ENCODE data around the gene CD28.
"Not testable (repeated sequence)": the region's sequence is repeated elsewhere in the genome, so short reads cannot be mapped to it uniquely, and the experiment has no call there.

Gene CD28

DNA sequence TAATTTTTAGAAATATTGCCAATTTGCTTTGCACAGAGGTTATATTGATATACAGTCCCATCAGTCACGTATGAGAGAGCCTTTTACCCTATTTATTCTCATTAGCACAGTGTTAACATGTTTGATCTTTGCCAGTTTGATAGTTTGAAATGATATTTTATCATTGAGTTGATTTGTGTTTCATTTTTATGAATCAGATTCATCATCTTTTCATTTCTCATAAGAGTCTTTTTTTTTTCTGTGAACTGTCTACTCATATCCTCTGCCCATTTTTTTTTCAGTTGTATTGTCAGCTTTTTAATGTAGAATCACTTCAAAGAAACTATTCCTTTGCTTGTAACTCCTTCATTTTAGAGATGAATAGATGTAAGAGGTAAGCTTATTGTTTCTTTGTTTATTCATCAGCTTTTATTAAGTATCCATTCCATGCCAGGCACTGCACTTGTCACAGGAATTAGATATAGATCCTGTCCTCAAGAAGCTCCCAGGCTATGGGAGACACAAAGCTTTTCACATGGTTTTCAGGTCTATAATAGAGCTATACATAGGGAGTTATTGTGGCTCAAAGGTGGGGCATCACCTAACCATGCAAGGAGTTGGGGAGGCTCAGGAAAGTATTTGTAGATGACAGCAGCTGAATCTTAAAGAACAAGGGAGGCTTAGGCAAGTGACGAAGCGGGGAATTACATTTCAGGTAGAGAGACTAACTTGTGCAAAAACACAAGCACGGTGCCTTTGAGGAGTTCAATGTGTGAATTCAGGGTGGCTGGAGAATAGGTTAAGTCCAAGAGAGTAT is 42.1 kb downstream of the CD28 start:
- no peak for DNase-seq (ENCODE audit: low read depth)

DNA sequence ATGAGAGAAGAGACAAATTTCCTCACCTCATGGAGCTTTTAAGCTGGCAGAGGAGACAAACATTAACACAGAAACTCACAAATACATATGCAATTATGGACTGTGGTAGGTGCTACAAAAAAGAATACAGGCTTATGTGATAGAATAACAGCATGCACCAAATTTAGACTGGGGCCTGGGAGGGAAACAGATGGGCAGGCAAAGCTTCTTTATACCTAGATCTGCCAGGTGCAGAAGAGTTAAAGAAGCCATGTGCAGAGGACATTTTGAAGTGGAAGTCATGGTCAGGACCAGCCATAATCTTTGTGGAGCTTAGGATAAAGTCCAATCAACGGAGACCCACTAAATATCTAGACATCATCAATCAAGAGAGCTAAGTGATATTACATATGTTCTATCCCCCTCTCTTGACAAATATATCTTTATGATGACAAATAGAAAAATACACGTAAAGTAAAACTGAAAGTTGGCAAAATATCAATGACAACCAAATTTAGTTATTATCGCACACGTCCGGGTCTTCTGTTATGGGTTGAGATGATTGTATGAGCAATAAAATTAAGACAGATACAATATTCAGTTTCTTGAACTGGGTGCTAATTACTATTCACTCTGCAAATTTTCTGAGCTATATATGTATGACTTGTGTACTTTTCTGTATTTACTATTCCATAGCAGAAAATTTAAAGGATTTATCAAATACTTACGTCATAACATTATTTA is 44.1 kb downstream of the CD28 start:
- no peak for DNase-seq (ENCODE audit: low read depth)

DNA sequence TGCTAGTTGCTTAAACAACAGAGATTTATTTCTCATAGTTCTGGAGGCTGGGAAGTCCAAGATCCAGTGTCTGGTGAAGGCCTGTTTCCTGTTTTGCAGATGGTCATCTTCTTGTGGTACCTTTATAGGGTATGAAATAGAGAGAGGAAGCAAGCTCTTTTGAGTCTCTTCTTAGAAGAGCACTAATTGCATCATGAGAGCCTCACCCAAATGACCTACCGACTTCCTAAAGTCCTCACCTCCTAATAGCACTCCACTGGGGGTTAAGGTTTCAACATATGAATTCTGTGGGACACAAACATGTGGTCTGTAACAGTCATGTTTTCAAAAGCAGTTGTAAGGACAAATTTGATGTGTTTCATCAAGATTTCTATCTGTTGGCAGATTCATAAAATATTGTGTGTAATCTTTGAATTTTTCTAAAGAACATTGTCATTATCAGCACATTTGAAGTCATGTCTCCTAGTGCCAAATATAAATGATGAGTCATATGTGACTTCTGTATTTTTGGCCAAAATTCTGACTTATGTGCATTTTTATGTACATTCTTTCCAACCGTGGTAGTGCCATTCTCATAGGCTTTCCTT is 45.3 kb downstream of the CD28 start:
- DNase-seq (ENCODE audit: low read depth): no peak

DNA sequence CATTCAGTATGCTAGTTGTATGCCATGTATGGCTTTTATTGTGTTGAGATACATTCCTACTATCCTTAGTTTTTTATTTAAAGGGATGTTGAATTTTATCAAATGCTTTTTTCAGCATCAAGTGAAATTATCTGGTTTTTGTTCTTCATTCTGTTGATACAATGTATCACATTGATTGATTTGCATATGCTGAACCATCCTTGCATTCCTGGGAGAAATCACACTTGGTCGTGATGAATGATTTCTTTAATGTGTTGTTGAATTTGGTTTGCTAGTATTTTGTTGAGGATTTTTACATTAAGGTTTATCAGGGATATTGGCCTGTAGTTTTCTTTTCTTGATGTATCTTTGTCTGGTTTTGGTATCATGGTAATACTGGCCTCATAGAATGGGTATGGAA is 49.7 kb downstream of the CD28 start:
- no peak for DNase-seq (ENCODE audit: low read depth)

DNA sequence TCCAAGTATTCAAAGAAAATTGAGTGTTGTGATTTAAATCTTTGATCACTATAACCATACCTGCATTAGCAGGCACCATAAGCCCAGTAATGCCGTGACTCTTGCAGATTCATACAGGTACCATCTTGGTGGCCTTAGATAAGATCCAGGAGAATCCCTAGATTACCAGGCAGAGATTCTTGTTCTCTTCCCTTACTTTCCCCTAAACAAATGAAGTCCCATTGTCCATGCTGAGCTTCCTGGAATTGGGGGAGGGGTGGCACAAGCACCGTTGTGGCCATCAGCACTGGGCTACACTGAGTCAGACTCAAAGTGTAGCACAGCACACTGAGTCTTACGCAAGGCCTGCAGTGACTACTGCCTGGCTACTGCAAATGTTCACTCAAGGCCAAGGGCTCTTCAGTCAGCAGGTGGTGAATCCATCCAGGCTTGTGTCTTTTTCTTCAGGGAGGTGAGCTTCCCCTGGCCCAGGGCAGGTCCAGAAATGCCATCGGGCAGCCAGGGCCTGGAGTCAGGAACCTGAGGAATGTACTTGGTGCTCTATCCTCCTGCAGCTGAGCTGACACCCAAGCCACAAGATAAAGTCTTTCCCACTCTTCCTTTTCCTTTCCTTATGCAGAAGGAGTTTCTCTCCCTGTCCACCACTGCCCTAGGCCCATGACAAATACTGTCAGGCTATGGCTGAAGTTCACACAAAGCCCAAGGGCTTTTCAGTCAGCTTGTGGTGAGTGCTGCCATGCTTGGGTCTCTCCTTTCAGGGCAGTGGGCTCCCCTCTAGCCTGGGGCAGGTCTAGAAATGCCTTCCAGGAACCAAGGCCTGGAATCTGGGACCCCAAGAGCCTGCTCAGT is 52.6 kb downstream of the CD28 start:
- DNase-seq (ENCODE audit: low read depth): no peak

DNA sequence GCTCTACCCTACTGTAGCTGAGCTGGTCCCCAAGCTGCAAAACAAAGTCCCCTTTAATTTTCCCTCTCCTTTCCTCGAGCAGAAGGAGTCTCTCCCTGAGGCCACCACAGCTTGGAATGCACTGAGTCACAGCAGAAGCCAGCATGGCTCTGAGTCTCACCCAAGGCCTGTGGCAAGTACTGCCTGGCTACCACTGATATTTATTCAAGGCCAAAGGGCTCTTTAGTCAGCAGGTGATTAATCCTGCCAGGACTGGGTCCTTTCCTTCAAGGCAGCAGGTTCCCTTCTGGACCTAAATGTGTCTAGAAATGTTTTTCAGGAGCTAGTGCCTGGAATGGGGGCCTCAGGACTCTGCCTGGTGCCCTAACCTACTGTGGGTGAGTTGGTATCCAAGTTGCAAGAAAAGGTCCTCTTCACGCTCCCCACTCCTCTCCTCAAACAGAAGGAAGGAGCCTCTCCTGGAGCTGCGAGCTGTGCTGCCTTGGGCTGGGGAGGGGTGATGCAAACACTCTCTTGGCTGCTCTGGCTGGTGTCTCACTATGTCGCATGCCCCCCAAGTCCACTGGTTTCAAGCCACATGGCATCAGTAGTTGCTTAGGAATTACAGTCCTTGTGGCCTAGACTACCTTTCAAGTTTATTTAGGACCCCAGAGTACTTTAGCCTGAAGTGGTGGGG is 53.4 kb downstream of the CD28 start:
- no peak for DNase-seq (ENCODE audit: low read depth)

DNA sequence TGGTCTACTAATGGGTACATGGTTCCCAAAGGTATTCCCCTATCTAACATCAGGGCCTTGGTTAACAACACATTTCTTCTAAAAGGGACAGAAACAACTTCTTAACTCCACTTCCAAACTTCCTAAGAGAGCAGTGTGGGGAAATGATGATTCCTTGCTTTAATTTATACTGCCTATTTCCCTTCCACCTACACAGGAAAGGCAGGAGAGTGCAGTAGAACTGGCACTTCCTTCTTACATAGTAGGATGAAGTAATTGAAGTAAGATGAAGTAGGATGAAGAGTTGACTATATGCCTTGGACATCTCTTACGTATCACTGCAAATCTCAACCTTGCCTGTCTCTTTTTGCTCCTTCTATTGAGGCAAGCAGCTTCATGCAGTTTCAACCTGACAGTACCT is 54.7 kb downstream of the CD28 start:
- no peak for DNase-seq (ENCODE audit: low read depth)

DNA sequence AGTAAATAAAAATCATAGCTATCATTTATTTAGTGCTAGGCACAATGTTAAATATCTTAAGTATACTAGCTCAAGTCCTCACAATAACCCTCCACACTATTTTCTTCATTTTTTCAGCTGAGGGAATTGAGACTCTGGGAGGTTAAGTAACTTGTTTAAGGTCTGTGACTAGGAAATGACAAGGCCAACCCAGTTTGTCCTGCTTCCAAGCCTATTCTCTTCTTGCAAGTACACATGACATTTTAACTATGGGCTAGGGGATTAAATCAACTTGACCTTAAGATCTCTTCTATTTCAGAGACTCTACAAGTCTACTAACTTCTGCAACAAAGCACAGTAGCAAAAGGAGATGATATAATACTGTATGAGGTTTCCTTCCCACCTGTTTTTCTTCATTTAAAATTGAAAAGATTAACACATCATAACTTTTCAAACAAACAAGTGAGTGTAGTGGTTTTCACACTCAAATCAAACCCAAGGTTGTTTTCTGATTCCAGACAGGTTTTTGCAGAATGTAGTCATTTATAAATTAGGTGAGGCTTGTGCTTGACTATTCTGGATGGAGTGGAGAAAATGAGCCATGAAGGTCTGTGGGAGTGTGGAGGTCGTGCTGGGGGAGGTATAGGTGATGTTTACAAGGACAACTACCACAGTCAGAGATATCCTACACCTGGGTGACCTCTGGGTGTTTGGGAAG is 57.0 kb downstream of the CD28 start:
- no peak for DNase-seq (ENCODE audit: low read depth)

DNA sequence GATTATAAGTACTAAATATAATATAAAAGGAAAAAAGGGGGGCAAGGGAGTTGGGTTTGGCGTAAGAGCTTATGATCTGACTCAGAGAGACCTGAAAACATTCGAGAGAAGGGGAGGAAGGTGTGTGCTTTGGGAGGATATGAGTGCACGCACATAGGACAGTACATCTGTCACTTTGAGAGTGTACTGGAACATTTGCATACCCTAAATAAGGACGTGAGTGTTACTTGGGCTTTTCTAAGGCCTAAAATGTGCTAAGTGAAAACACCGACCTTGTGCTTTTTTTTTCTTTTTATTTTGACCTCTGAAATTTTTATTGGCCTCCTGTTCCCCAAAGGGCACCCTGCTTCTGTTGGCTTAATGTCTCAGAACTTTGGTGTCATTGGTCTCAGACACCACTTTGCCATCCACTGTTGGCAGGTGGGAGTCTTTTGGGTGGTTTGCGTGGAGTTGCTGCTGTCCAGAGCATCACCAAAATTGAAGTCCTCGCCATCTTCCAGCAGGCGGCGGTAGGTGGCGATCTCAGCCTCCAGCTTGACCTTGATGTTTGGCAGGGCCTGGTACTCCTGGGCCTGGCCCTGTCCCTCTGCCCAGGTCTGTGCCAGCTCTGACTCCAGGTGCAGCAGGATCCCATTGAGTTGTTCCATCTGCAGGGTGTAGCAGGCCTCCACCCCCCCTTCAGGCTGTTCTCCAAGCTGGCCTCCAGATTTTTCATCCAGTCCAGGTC is 57.7 kb downstream of the CD28 start:
- DNase-seq (ENCODE audit: low read depth): no peak

DNA sequence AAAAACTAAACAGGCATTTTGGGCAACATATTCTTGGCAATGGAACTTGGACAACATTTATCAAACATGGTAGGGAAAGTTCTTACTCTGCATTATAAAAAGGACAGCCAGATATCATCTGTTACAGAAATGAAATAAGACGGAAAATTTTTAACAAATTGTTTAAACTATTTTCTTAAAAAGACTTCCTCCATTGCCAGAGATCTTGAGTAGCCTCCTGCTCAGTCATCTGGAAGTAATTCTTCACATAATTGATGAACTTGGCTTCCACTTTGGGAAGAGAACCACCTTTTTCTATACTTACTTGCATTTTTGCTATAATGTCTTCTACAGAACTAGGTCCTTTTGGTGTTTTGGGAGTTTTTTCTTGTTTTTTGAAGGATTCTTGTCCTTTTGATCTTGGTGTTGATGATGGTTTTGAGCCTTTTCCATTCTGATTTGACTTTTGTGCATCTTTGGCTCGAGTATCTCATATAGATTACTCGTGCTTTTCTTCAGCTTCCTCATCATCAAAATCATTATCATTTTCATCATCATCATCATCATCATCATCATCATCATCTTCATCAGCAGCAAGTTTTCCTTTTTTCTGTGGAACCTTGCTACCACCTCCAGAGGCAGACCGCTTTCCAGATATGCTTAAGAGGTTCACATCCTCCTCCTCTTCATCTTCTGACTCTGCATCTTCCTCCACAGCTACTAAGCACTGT is 66.2 kb downstream of the CD28 start:
- no peak for DNase-seq (ENCODE audit: low read depth)

DNA sequence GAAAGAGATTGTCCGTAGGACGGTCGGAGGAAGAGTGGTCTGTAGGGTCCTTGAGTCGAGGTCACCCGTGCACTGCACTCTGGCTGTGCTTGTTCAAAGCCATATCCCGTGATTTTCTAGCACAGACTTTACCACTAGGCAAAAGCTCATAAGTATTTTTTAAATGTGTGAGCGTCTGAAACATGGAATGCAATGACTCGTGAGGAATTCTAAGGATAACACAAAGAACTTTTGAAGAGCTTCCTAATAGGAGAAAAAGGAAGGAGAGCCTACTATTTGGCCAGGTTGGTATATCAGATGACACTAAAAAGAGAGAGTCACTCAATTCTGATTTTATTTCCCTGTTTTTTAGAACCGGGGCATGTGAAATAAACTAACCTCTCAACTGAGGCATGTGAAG is 68.3 kb downstream of the CD28 start:
- no peak for DNase-seq (ENCODE audit: low read depth)

DNA sequence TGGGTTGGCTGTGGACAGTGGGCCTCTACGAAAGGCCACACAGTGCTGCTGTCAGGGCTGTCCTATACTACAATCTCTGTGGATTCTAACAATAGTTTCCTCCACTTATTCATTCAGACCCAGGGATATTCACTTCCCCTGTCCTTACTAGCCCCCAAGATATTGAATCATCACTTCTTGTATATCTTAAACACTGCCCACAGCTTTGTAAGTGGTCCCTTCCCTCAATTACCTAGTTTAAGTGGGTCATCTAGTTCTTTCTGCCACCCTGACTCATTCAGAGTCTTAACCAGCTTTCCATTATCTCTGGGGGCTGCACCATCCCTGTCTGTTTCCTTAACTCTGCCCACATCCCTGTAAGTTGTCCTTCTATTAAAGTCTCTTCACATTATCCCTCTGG is 69.2 kb downstream of the CD28 start:
- DNase-seq (ENCODE audit: low read depth): no peak

DNA sequence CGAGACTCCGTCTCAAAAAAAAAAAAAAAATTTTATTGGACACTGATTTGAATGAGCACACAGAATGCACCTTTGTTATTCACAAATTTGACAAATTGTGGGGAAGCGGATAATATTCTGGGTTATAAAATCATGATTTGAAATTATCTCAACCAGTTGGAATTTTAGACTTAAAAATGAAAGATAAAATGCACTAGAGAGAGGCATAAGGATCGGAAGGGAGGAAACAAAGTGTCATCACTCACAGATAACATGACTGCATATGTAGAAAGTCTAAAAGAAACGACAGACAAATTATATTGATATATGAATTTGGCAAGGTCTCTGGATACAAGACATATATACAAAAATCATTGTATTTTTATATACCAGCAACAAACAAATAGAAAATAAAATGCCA is 70.6 kb downstream of the CD28 start:
- DNase-seq (ENCODE audit: low read depth): no peak

DNA sequence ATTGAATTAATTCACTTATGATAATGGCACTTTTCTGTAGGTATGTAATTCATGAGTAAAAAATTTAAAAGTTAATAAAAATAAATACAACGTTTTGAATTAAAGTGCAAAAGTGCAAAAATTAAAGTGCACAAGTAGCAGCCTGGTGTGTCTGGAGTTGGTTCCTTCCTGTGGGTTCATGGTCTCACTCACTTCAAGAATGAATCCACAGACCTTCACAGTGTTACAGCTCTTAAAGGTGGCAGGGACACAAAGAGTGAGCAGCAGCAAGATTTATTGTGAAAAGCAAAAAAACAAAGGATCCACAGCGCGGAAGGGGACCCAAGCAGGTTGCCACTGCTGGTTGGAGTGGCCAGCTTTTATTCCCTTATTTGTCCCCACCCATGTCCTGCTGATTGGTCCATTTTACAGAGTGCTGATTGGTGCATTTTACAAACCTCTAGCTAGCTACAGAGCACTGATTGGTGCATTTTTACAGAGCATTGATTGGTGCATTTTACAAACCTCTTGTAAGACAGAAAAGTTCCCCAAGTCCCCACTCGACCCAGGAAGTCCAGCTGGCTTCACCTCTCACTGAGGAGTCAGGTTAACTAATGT is 73.1 kb downstream of the CD28 start:
- not testable (repeated sequence) for DNase-seq (ENCODE audit: low read depth)

DNA sequence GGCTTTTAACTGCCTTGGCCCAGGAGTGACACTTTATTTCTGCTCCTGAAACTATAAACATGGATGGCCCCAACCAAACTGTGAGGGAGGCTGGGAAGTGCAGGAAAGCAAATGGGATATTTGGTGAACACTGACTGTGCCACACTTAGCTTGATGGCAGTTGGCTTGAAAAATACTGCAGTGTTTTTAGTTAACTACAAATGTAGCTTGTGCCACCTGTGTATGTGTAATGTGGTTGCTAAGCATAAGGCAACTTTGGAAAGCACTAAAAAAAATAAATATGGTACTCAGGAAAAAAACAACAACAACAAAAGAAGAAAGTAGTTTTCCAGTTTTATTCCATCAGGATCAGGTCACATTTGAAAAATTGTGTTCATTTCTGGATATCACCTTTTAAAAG is 73.8 kb downstream of the CD28 start:
- DNase-seq (ENCODE audit: low read depth): no peak

DNA sequence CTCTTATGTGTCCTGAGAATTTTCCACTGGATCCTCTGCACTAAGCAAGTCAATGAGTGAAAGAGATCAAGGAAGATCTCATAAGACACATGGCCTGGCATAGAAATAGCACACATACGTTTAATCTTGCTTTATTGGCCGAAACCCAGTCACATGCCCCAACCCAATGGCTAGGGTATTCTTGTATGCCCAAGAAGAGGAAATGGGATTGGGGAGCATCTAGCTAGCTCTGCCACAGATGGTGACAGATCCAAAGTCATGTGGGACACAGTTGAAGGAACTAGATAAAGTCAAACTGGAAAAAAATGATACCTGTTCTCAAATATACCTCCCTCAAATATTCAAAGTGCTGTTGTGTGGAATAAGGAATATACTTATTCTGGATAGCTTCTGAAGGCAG is 74.7 kb downstream of the CD28 start:
- DNase-seq (ENCODE audit: low read depth): no peak

DNA sequence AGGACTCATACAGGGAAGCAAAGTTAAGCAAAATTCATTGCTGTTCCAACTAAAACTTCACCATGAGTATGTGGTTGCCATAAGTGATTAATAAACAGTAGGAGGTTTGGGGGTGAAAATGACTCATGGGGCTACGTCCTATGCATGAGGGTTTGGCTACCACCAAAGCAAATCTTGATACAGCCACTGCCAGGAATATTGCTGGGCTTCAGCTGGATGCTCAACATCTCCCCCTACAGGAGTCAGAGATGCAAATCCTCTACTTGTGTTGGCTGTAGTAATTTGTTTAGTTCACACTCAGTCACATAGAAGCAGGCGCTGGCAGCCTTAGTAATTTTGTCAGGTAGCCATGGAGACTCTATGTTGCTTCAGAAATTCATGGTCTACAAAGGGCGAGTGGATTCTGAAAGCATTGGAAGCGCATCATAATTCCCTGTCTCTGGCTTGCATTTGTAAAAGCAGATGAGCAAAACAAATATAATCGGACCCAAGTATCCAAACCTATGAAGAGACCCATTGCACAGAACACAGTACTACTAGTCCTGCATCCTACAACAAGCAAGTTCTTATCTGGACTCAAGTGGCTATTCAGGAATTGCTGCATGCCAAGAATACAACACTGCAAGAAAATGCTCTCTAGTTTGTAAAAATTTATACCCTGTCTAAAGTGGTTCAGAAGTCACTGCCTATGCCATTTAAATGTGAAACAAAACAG is 76.0 kb downstream of the CD28 start:
- DNase-seq (ENCODE audit: low read depth): no peak

DNA sequence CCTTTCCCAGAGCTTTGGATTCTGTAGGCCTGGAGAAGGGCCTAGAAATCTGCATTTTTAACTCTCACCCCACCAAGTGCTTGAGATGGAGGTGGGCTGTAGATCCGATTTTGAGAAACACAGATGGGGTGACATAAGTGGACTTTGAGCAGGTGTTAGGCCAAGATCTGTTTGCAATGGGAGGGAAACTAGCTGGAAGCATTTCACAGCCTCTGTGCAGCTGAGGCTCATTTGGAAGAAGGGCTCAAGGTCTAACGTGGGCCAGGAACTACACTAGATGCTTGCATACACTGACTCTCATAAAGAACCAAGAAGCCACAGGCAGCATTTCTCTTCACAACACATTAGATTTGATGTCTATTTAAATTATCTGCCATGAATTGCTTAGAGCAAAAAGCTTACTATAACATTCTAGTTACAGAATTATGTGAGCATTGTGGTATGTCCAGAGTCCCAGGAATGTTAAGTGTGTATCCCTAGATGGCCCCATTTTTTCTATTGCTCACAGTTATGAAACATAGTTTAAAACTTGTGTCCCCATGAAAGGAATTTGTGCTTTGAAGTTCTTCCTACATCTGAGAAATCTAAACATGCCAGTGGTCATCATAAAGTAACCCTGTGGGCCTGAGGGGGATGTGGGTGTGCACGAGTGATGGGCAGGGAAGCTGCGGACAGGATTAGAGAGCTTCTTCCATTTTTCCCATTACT is 77.2 kb downstream of the CD28 start:
- no peak for DNase-seq (ENCODE audit: low read depth)
